HepG2 (cell line): ENCODE results near the gene OR13C8. TPM values are rescaled to one million over a fixed set of nuclear protein-coding genes. Genes with fewer than 3 reads are reported as not detected.
"Not testable (repeated sequence)": the region's sequence is repeated elsewhere in the genome, so short reads cannot be mapped to it uniquely, and the experiment has no call there.

Experiments
- ATAC-seq: fragments of 200-7000 bp; cut with Tn5 transposase; 3 replicates; pipeline ENCODE4 v1.9.1; 2020; ENCODE audit warnings: mild to moderate bottlenecking, moderate library complexity
- BruUV-seq: library from RNA; stranded (reverse); fragments of 400-500 nt; replicated peaks from 2 replicates; lab custom pipeline; 2021; lab: Mats Ljungman, UMichigan
- CTCF ChIA-PET: fragments of 300-600 bp; formaldehyde crosslinking; extraction: SDS; loops from one replicate; lab custom pipeline; 2021; ENCODE audit warnings: low total read pairs, inconsistent platforms, low intra/inter-chr PET ratio; lab: Yijun Ruan, JAX
- POLR2A ChIA-PET: fragments of 350-600 bp; sonication (Branson Sonifier 250); formaldehyde crosslinking; loops from one replicate; lab custom pipeline; 2020; ENCODE audit warnings: antibody characterized with exemption, inconsistent platforms; lab: Yijun Ruan, JAX
- DNase-seq: peaks from one replicate; pipeline ENCODE4 v3.0.0-alpha.2; 2015; ENCODE audit warnings: low spot score
- FAIRE-seq: peaks from 3 replicates; lab custom pipeline; 2011; peaks lifted over from hg19 to GRCh38; lab: Jason Lieb, UNC
- H2AFZ ChIP-seq: one replicate; pipeline ENCODE4 v1.6.1; 2011; ENCODE audit warnings: low read length, inconsistent platforms
- H3K27ac ChIP-seq: fragments of 300-600 bp; 3 replicates; pipeline ENCODE4 v1.8.0; 2011; ENCODE audit warnings: mixed run types, mild to moderate bottlenecking, mixed read lengths, low read length, inconsistent platforms; ENCODE audit not compliant: insufficient read depth; ENCODE audit errors: extremely low read length
- H3K27me3 ChIP-seq, 2 experiments: fragments of 200-600 bp in 1 of 2; 2 replicates in 1 of 2; 3 replicates in 1 of 2; pipeline versions ENCODE4 v1.6.0 to v1.8.0; 2011; ENCODE audit warnings: low read length in 2 of 2, mild to moderate bottlenecking in 2 of 2, moderate library complexity in 2 of 2, inconsistent platforms in 1 of 2; ENCODE audit not compliant: insufficient read depth in 2 of 2, control insufficient read depth in 1 of 2
- H3K36me3 ChIP-seq, 2 experiments: fragments of 200-600 bp in 1 of 2; replicated peaks in 1 of 2; 2 replicates in 1 of 2; 3 replicates in 1 of 2; pipeline versions ENCODE4 v1.5.1 to v1.8.0; 2011; ENCODE audit warnings: low read length in 2 of 2, inconsistent platforms in 1 of 2; ENCODE audit not compliant: insufficient read depth in 2 of 2, control insufficient read depth in 1 of 2
- H3K4me1 ChIP-seq: 2 replicates; pipeline ENCODE4 v1.5.1; 2012; ENCODE audit warnings: low read length, inconsistent platforms; ENCODE audit not compliant: insufficient read depth
- H3K4me2 ChIP-seq: 2 replicates; pipeline ENCODE4 v1.6.0; 2011; ENCODE audit warnings: low read depth, low read length, inconsistent platforms
- H3K4me3 ChIP-seq, 3 experiments: fragments of 200-600 bp in 1 of 3; sonication (generic), shearing (Covaris generic) in 1 of 3; replicated peaks in 1 of 3; 2 replicates each; pipeline ENCODE4 v1.5.1; 2011 to 2016; ENCODE audit warnings: low read length in 3 of 3, inconsistent platforms in 2 of 3, low read depth in 2 of 3, mild to moderate bottlenecking in 2 of 3, control low read depth in 1 of 3, mixed read lengths in 1 of 3; ENCODE audit not compliant: insufficient read depth in 1 of 3
- H3K79me2 ChIP-seq: one replicate; pipeline ENCODE4 v1.6.1; 2011; ENCODE audit warnings: low read length, inconsistent platforms; ENCODE audit not compliant: insufficient read depth
- H3K9ac ChIP-seq: 2 replicates; pipeline ENCODE4 v1.6.0; 2011; ENCODE audit warnings: mild to moderate bottlenecking, low read depth, low read length, inconsistent platforms; ENCODE audit not compliant: insufficient read depth
- H3K9me3 ChIP-seq: 2 replicates; pipeline ENCODE4 v1.5.1; 2012; ENCODE audit warnings: mild to moderate bottlenecking, low read length
- H4K20me1 ChIP-seq: 2 replicates; pipeline ENCODE4 v1.6.0; 2011; ENCODE audit warnings: inconsistent platforms, mild to moderate bottlenecking, low read length, moderate library complexity; ENCODE audit not compliant: insufficient read depth
- ZFP41 ChIP-seq: sonication (generic); formaldehyde crosslinking; IDR thresholded peaks from 2 replicates; pipeline ENCODE4 v1.4.0; 2020; ENCODE audit warnings: mild to moderate bottlenecking, missing genetic modification reagents, borderline replicate concordance
- ZNF264 ChIP-seq: sonication (generic); formaldehyde crosslinking; IDR thresholded peaks from 2 replicates; pipeline ENCODE4 v1.4.0; 2020; ENCODE audit warnings: missing genetic modification reagents
- WGBS: methylation state at CpG from one replicate; pipeline ENCODE4 v1.1.6; 2017; ENCODE audit warnings: low lambda C conversion rate; 5-methylcytosine and 5-hydroxymethylcytosine counted together
- in situ Hi-C: cut with HindIII; loops from 2 replicates; pipeline ENCODE4 v1.10.0; 2017; ENCODE audit warnings: low pct_unique_long_range_greater_than_20kb; ENCODE audit not compliant: extremely low pct_ligation_motif_present
- intact Hi-C: fragments of 100-400 bp; cut with micrococcal nuclease; formaldehyde crosslinking; loops from one replicate; pipeline ENCODE4 v1.10.0; 2022; ENCODE audit not compliant: unreplicated experiment
- polyA plus RNA-seq, 8 experiments: library from polyadenylated mRNA; depleted of rRNA in 3 of 8; stranded (reverse) in 7 of 8; unstranded in 1 of 8; fragments of >200 nt; fragmentation: Illumina TruSeq in 4 of 8; extraction: Trizol in 4 of 8; gene quantifications; 2 replicates each; pipeline versions ENCODE4 v1.2.1 to v1.2.3, GENCODE V29; 2011 to 2016; ENCODE audit warnings: low read depth in 4 of 8, missing spikeins in 1 of 8, mixed read lengths in 1 of 8; ENCODE audit not compliant: insufficient read depth in 1 of 8
- total RNA-seq, 5 experiments: library from RNA; depleted of rRNA; stranded (reverse); fragments of >200 nt; fragmentation: Illumina TruSeq; extraction: Trizol; gene quantifications; 2 replicates each; pipeline ENCODE4 v1.2.3, GENCODE V29; 2016; ENCODE audit warnings: low read depth in 1 of 5
- TF ChIP-seq, protein P1 (sequence below), 2 experiments: fragments of 450-650 bp in 1 of 2; sonication (generic) in 1 of 2; formaldehyde crosslinking; IDR thresholded peaks; 2 replicates each; pipeline versions ENCODE4 v1.5.0 to v1.8.0; 2020 to 2022; ENCODE audit warnings: mild to moderate bottlenecking in 1 of 2, missing genetic modification reagents in 1 of 2

OR13C8 gene
- total and polyA plus RNA-seq, 2 of the 13 experiments (the other 11 are each of a cell fraction or from before 2014, with no cell fraction given), result not detected

DNA sequence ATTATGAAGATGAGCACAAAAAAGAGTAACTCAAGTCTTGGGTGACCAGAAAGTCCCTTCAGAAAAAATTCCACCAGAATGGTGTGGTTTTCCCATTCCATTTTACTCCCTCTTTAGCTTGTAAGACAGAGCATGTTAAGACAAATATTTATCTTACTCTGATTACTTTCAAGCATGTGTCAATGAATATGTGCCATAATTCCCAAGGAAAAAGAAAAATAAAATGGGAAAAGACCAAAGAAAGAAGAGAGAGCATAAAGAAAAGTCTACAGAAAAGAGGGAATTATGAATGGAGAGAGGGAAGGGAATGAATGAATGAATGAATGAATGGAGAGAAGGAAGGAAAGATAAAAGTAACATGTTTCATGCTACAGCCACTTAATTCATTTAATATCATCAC, 30.3 kb downstream of the OR13C8 start, which contains the start of gene OR13C5:
TSS of gene OR13C5 (minus strand) at position 101 of the 400 bp plus-strand sequence. CDS start at position 101, 0 bp downstream.
- H3K9ac ChIP-seq, H3K36me3 ChIP-seq, intact Hi-C loops, H3K27me3 ChIP-seq, H3K27ac ChIP-seq, CTCF ChIA-PET, H3K4me2 ChIP-seq, H3K4me3 ChIP-seq, BruUV-seq, in situ Hi-C loops, FAIRE-seq, H3K4me1 ChIP-seq, ATAC-seq, DNase-seq, H3K9me3 ChIP-seq, H2AFZ ChIP-seq, H4K20me1 ChIP-seq, POLR2A ChIA-PET, H3K79me2 ChIP-seq: not testable (repeated sequence)

DNA sequence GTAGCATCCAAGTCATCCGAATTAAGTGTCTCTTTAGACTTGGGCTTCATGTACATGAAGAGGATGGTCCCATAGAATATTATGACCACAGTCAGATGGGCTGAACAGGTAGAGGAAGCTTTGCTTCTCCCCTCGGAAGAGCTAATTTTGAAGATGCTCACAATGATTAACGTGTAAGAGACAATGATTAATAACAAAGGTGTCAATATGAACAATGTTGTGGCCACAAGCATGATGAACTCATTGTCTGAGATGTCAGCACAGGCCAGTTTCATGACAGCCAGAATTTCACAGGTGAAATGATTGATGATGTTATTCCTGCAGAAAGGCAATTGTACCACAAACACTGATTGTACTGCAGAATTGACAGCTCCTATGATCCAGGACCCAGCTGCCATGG, 35.8 kb downstream of the OR13C8 start:
- no peaks in the 10 kb centered on the region for H3K36me3 ChIP-seq
- ChIA-PET CTCF (no interaction called here), POLR2A (no interaction called here)
- no peaks in the 10 kb centered on the region for H3K4me1 ChIP-seq
- in situ Hi-C loops, result no loop called here
- BruUV-seq, result no TSS peak
- 7% methylated on average over 3 of the region's 3 CpGs for WGBS
- no peaks in the 10 kb centered on the region for H3K79me2 ChIP-seq
- H3K4me3 ChIP-seq, result no peak overlapping the region
- FAIRE-seq (no peak), DNase-seq (no peak), ATAC-seq (no peak)
- H3K4me2 ChIP-seq, result no peak overlapping the region
- H3K9me3 ChIP-seq, result no peaks in the 10 kb centered on the region
- TF ChIP-seq ZFP41 (CRISPR knock-in tag) (no peak), ZNF264 (CRISPR knock-in tag) (no peak)
- TF ChIP-seq, protein P1, sequence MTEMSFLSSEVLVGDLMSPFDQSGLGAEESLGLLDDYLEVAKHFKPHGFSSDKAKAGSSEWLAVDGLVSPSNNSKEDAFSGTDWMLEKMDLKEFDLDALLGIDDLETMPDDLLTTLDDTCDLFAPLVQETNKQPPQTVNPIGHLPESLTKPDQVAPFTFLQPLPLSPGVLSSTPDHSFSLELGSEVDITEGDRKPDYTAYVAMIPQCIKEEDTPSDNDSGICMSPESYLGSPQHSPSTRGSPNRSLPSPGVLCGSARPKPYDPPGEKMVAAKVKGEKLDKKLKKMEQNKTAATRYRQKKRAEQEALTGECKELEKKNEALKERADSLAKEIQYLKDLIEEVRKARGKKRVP (CRISPR knock-in tag; IDR thresholded peaks at IDR 0.05), result no peak
- TF ChIP-seq, all 625 proteins: peak for 0
- H2AFZ ChIP-seq, result no peak overlapping the region
- H4K20me1 ChIP-seq, result no peaks in the 10 kb centered on the region
- H3K9ac ChIP-seq, result no peak overlapping the region
- H3K27ac ChIP-seq, result no peak overlapping the region
- intact Hi-C loops, result no loop called here
- H3K27me3 ChIP-seq, result no peaks in the 10 kb centered on the region

DNA sequence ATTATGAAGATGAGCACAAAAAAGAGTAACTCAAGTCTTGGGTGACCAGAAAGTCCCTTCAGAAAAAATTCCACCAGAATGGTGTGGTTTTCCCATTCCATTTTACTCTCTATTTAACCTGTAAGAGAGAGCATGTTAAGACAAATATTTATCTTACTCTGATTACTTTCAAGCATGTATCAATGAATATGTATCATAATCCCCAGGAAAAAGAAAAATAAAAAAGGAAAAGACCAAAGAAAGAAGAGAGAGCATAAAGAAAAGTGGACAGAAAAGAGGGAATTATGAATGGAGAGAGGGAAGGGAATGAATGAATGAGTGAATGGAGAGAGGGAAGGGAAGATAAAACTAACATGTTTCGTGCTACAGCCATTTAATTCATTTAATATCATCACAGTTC, 36.6 kb downstream of the OR13C8 start, which contains the start of gene OR13C2:
TSS of gene OR13C2 (minus strand) at position 101 of the 400 bp plus-strand sequence. CDS start at position 101, 0 bp downstream.
- H3K27ac ChIP-seq, BruUV-seq, FAIRE-seq, H3K4me3 ChIP-seq, in situ Hi-C loops, H3K27me3 ChIP-seq, DNase-seq, H3K79me2 ChIP-seq, H3K4me2 ChIP-seq, H3K36me3 ChIP-seq, H3K9ac ChIP-seq, intact Hi-C loops, CTCF ChIA-PET, H3K9me3 ChIP-seq, H3K4me1 ChIP-seq, POLR2A ChIA-PET, H4K20me1 ChIP-seq, ATAC-seq, H2AFZ ChIP-seq: not testable (repeated sequence)
- WGBS, result 0% methylated on average over 1 of the region's 1 CpG
